HUES6 (cell line): ENCODE measurements around the gene CENPI.
A peak's percentile ranks its signal among the peaks of the same experiment; 100 is the strongest.
"Not testable (repeated sequence)": the region's sequence is repeated elsewhere in the genome, so short reads cannot be mapped to it uniquely, and the experiment has no call there.

Experiments
- H3K27ac ChIP-seq: 2 replicates; pipeline ENCODE4 v1.7.0; 2013; ENCODE audit warnings: low read depth, mild to moderate bottlenecking, low read length, inconsistent platforms
- H3K27me3 ChIP-seq: 2 replicates; pipeline ENCODE4 v1.6.1; 2013; ENCODE audit warnings: low read length; ENCODE audit not compliant: control insufficient read depth, insufficient read depth
- H3K36me3 ChIP-seq: 2 replicates; pipeline ENCODE4 v1.6.1; 2013; ENCODE audit warnings: low read length; ENCODE audit not compliant: control insufficient read depth, insufficient read depth
- H3K4me1 ChIP-seq: 2 replicates; pipeline ENCODE4 v1.6.1; 2013; ENCODE audit warnings: low read length; ENCODE audit not compliant: control insufficient read depth, insufficient read depth
- H3K4me3 ChIP-seq: 2 replicates; pipeline ENCODE4 v1.5.1; 2013; ENCODE audit warnings: low read depth, low read length
- H3K9ac ChIP-seq: one replicate; pipeline ENCODE4 v1.6.1; 2013; ENCODE audit warnings: mild to moderate bottlenecking, low read length
- H3K9me3 ChIP-seq: 2 replicates; pipeline ENCODE4 v1.6.1; 2013; ENCODE audit warnings: low read depth, low read length; ENCODE audit not compliant: control insufficient read depth, insufficient read depth

The CENPI gene

DNA sequence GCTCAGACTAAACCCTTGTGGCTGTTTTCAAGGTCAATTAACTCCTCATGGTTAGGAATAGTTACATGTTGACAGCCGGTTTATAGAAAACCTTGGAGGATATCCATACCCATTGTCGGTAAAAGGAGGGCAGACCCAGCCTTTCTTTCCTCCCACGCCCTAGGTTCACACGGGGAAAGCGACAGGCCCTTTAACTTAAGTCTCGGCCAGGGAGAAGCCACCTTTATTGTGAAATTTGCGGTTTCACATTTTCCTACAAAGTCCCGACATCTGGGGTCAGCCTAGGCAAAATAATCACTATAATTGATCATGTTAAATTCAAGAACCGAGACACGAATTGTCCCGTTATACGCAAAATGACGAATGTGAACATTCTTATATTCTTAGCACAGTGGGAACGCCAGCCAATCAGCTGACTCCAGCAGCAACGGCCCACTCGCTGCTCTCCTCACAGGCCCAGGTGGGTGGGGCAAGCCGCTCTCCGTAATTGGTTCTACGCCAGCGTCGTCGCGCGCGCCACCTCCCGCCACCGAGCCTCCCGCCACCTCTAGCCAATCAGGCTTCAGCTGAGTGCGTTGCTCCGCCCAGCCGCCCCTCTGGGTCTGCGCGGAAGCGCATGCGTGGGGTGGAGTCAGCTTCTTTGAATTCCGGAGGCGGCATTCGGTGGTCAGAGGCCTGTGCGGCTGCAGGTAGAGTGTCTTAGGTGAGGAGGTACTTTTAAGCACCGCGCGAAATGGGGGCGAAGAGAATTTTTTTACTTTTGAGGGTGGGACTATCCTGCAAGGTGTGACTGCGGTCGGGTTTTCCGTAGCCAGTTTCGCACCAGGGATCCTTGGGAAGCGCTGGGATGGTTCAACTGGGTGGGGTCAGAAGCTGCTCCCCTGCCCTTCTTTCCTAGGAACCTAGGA, at the start of gene CENPI:
Gene CENPI (plus strand): TSS at position 659 of the 908 bp plus-strand sequence. CDS start 2,867 bp downstream, outside the sequence.
- Histone ChIP-seq H3K4me3 (peak within 1 kb of the TSS; percentile 69), H3K4me1 (no peaks in the 10 kb centered on the region), H3K27me3 (no peaks in the 10 kb centered on the region), H3K27ac (peak within 1 kb of the TSS; percentile 20; the same call in 1 of the 2 replicates), H3K36me3 (peaks cover 17% of the 10 kb centered on the region), H3K9me3 (no peaks in the 10 kb centered on the region), H3K9ac (peak within 1 kb of the TSS; percentile 76)

DNA sequence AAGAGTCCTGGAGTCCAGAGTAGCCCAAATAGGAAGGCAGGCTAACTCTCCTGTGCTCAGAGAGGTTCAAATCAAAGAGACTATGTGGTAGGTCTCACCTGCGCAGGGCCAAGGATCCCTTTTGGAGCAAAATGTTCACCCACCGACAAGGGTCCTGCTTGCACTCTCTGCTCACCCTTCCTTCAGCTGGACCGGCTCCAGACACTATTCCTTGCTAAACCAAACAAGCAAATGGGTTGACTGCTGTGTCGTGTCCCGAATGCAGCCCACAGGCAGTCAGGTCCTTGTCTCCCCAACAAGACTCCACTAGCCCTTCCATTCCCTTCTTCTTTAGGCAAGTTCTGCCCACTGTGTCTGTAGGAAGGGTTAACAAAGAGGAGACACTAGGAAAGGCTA, 46.9 kb upstream of the CENPI start:
- Histone ChIP-seq H3K9me3 (no peaks in the 10 kb centered on the region), H3K4me3 (peak overlapping the region; percentile 62), H3K36me3 (peaks cover 2% of the 10 kb centered on the region; the same call in 1 of the 2 replicates), H3K27me3 (no peaks in the 10 kb centered on the region), H3K4me1 (no peaks in the 10 kb centered on the region), H3K9ac (peak overlapping the region; percentile 55), H3K27ac (peak overlapping the region; percentile 48; the same call in 1 of the 2 replicates)

DNA sequence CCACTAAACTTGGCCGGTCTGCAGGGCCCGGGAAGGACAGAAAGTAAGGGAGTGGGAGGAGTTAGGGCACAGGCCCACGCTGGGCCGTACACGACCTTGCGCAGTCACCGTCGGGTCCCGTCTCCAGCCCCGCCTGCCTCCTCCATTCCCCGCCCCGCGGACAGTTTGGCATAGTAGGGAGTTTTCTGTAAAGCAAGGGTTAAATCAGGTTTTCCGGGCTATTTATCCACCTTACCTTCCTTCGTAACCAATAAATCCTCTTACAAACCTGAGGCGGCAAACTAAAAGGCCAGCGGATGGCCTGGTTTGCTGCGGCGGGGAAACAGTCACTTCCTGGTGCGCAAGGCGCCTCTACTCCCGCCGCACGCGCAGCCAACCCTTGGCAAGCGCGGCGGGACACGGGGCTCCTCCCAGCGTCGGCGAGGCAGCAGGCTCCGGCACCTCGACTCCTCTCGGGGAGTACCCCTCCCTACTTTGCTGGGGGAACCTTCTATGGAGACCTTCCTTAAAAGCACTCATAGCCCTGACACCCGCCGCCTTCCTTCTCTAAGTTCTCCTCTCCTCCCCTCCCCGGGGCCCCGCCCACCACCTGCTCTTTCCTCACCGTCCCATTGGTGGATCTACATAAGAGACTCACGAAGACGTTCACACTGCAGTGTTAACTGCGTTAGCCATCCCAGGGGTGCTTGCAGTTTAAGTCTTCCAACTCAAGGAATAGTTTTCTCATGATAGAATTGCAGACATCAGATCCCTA, 46.3 kb upstream of the CENPI start, which contains the start of gene TRMT2B:
Gene TRMT2B (minus strand): TSS at position 563 of the 754 bp plus-strand sequence. CDS start 9,822 bp downstream, outside the sequence.
- Histone ChIP-seq H3K36me3 (peaks cover 2% of the 10 kb centered on the region; the same call in 1 of the 2 replicates), H3K27me3 (no peaks in the 10 kb centered on the region), H3K4me3 (peak within 1 kb of the TSS; percentile 62), H3K4me1 (no peaks in the 10 kb centered on the region), H3K9me3 (peaks cover under 1% of the 10 kb centered on the region; the same call in 1 of the 2 replicates), H3K9ac (peak within 1 kb of the TSS; percentile 55), H3K27ac (peak within 1 kb of the TSS; percentile 48; the same call in 1 of the 2 replicates)

DNA sequence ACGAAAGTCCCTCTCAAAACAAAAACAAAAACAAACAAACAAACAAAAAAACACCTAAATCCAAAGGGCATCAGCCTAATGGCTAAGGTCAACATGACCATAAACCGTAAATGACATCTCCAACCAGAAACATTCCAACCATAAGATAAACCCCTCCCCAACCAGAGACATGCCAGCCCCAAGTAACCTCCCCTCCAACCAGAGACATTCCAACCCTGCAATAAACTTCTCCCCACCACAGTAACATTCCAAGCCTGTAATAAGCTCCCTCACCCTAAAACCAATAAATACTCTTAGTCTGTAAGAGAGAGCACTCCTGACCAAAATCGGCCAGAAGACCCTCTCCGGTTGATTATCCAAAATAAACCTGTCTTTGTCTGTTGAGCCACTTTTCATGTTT, 41.5 kb upstream of the CENPI start:
- not testable (repeated sequence) for H3K27me3 ChIP-seq, H3K4me3 ChIP-seq, H3K9me3 ChIP-seq, H3K4me1 ChIP-seq, H3K27ac ChIP-seq, H3K9ac ChIP-seq, H3K36me3 ChIP-seq

GRCh38 chrX:101057093-101057714, 40.8 kb upstream of the CENPI start:
- H3K27me3 ChIP-seq, result no peaks in the 10 kb centered on the region
- H3K27ac ChIP-seq, result no peak overlapping the region
- no peak overlapping the region for H3K4me3 ChIP-seq
- no peaks in the 10 kb centered on the region for H3K36me3 ChIP-seq
- H3K9me3 ChIP-seq, result peaks cover 5% of the 10 kb centered on the region
- no peaks in the 10 kb centered on the region for H3K4me1 ChIP-seq
- no peak overlapping the region for H3K9ac ChIP-seq

- H3K9me3 ChIP-seq, result peaks cover under 1% of the 10 kb centered on the region; the same call in 1 of the 2 replicates
- no peak overlapping the region for H3K27ac ChIP-seq
- H3K4me1 ChIP-seq, result no peaks in the 10 kb centered on the region
- no peaks in the 10 kb centered on the region for H3K36me3 ChIP-seq
- 0 out of 2 replicates have a peak, but pooled peaks cover 4% of the 10 kb centered on the region for H3K27me3 ChIP-seq
- H3K4me3 ChIP-seq, result no peak overlapping the region
- no peak overlapping the region for H3K9ac ChIP-seq
Observed at GRCh38 chrX:101062176-101062575, 35.8 kb upstream of the CENPI start.

GRCh38 chrX:101071582-101071981, 26.4 kb upstream of the CENPI start:
- Histone ChIP-seq H3K27ac (no peak overlapping the region), H3K36me3 (no peaks in the 10 kb centered on the region), H3K4me1 (no peaks in the 10 kb centered on the region), H3K4me3 (no peak overlapping the region), H3K27me3 (no peaks in the 10 kb centered on the region; the same call in 1 of the 2 replicates), H3K9ac (no peak overlapping the region), H3K9me3 (peaks cover 3% of the 10 kb centered on the region; the same call in 1 of the 2 replicates)

DNA sequence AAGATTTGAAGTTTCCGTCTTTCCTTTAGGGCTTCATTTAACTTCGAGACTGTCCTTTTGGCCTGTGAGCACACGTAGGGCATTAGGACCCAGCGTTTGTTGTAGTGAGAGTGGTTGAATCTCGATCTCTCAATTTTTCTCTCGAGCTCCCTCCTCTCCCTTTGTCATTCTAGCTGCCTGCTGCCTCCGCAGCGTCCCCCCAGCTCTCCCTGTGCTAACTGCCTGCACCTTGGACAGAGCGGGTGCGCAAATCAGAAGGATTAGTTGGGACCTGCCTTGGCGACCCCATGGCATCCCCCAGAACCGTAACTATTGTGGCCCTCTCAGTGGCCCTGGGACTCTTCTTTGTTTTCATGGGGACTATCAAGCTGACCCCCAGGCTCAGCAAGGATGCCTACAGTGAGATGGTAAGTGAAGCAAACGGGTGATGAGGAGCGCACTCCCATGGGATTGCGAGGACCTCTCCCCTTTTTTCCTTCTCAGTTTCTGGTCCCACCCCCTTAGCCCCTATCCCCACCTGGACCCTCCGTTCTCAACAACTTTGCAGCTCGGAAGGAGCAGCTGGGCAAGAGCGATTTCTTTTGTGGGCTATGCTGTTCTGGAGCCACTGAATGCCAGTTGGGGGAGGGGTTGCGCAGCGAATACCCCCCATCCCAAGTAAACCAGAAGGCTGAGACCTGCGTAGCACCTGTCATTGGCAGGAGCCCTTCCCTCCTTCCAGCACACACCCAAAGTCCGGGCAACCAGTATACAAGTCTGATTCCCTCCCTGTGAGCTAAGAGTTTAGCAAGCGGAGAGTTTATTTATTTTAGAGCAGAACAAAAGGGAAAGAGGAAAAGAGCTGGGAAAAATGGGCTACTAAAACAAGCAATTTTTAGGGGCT, 19.0 kb upstream of the CENPI start, which contains the start of gene TMEM35A:
Gene TMEM35A (plus strand): TSS at position 164 of the 883 bp plus-strand sequence. CDS start 124 bp downstream, at position 288.
- Histone ChIP-seq H3K4me3 (peak within 1 kb of the TSS; percentile 80), H3K36me3 (no peaks in the 10 kb centered on the region), H3K27ac (no peak within 1 kb of the TSS), H3K27me3 (peaks cover 21% of the 10 kb centered on the region), H3K4me1 (peaks cover 12% of the 10 kb centered on the region; the same call in 1 of the 2 replicates), H3K9me3 (peaks cover 3% of the 10 kb centered on the region; the same call in 1 of the 2 replicates), H3K9ac (peak within 1 kb of the TSS; percentile 42)

- H3K9me3 ChIP-seq, result 0 out of 2 replicates have a peak, but pooled peaks cover 3% of the 10 kb centered on the region
- H3K4me1 ChIP-seq, result peaks cover 12% of the 10 kb centered on the region; the same call in 1 of the 2 replicates
- no peak overlapping the region for H3K27ac ChIP-seq
- H3K4me3 ChIP-seq, result peak overlapping the region; percentile 80
- no peak overlapping the region for H3K9ac ChIP-seq
- H3K36me3 ChIP-seq, result no peaks in the 10 kb centered on the region
- peaks cover 21% of the 10 kb centered on the region for H3K27me3 ChIP-seq
Observed at GRCh38 chrX:101079736-101080270, 18.2 kb upstream of the CENPI start.
